IMR-90 (cell line): ENCODE results near the gene MIA2. TPM values are rescaled to one million over a fixed set of nuclear protein-coding genes. Genes with fewer than 3 reads are reported as not detected.

ENCODE experiments used
- ATAC-seq: fragments of 200-7000 bp; cut with Tn5 transposase; 2 replicates; pipeline ENCODE4 v1.9.1; 2020; ENCODE audit warnings: low read depth, mild to moderate bottlenecking, moderate library complexity
- BruUV-seq: library from RNA; stranded (reverse); fragments of 400-500 nt; replicated peaks from 2 replicates; lab custom pipeline; 2021; lab: Mats Ljungman, UMichigan
- CTCF ChIA-PET: fragments of 300-600 bp; formaldehyde crosslinking; extraction: SDS; loops from one replicate; lab custom pipeline; 2021; ENCODE audit warnings: antibody characterized with exemption; lab: Yijun Ruan, JAX
- POLR2A ChIA-PET: fragments of 300-600 bp; sonication (Branson Sonifier 250); formaldehyde crosslinking; loops from one replicate; lab custom pipeline; 2022; ENCODE audit warnings: antibody characterized with exemption; ENCODE audit not compliant: unreplicated experiment; lab: Charles Lee
- DNase-seq: peaks from one replicate; pipeline ENCODE4 v3.0.0; 2013
- H2AFZ ChIP-seq: replicated peaks from 2 replicates; pipeline ENCODE3; 2013; ENCODE audit warnings: low read length, mild to moderate bottlenecking; ENCODE audit not compliant: poor library complexity
- H2AK5ac ChIP-seq: 2 replicates; pipeline ENCODE4 v1.6.1; 2013; ENCODE audit warnings: low read depth, low read length, inconsistent platforms
- H2AK9ac ChIP-seq: replicated peaks from 2 replicates; pipeline ENCODE3; 2013; ENCODE audit warnings: mild to moderate bottlenecking, low read depth, low read length, moderate library complexity; ENCODE audit not compliant: poor library complexity
- H2BK120ac ChIP-seq: 2 replicates; pipeline ENCODE4 v1.6.1; 2013; ENCODE audit warnings: low read depth, low read length, inconsistent platforms
- H2BK15ac ChIP-seq: 3 replicates; pipeline ENCODE4 v1.6.1; 2013; ENCODE audit warnings: low read depth, low read length, inconsistent platforms
- H2BK20ac ChIP-seq: 2 replicates; pipeline ENCODE4 v1.6.1; 2013; ENCODE audit warnings: low read depth, mild to moderate bottlenecking, inconsistent platforms, low read length, moderate library complexity
- H2BK5ac ChIP-seq: 2 replicates; pipeline ENCODE4 v1.6.1; 2013; ENCODE audit warnings: mild to moderate bottlenecking, low read depth, low read length, inconsistent platforms; ENCODE audit not compliant: poor library complexity, severe bottlenecking
- H3K14ac ChIP-seq: replicated peaks from 2 replicates; pipeline ENCODE4 v1.6.1; 2013; ENCODE audit warnings: low read depth, low read length, inconsistent platforms
- H3K18ac ChIP-seq: 2 replicates; pipeline ENCODE4 v1.6.1; 2013; ENCODE audit warnings: low read depth, low read length, control low read depth
- H3K23ac ChIP-seq: 2 replicates; pipeline ENCODE4 v1.6.1; 2013; ENCODE audit warnings: low read depth, low read length, inconsistent platforms
- H3K27ac ChIP-seq: 2 replicates; pipeline ENCODE4 v1.5.1; 2013; ENCODE audit warnings: mild to moderate bottlenecking, control low read depth, low read length; ENCODE audit not compliant: insufficient read depth
- H3K27me3 ChIP-seq: 2 replicates; pipeline ENCODE4 v1.6.1; 2013; ENCODE audit warnings: low read length; ENCODE audit not compliant: control insufficient read depth, insufficient read depth
- H3K36me3 ChIP-seq: 2 replicates; pipeline ENCODE4 v1.6.1; 2013; ENCODE audit warnings: low read length, mixed read lengths; ENCODE audit not compliant: control insufficient read depth, insufficient read depth
- H3K4ac ChIP-seq: 2 replicates; pipeline ENCODE4 v1.6.1; 2013; ENCODE audit warnings: low read depth, low read length, inconsistent platforms
- H3K4me1 ChIP-seq: 2 replicates; pipeline ENCODE4 v1.6.1; 2013; ENCODE audit warnings: low read length, mixed read lengths; ENCODE audit not compliant: control insufficient read depth, insufficient read depth
- H3K4me2 ChIP-seq: 2 replicates; pipeline ENCODE4 v1.6.1; 2013; ENCODE audit warnings: low read depth, mild to moderate bottlenecking, control low read depth, low read length, moderate library complexity
- H3K4me3 ChIP-seq: 2 replicates; pipeline ENCODE4 v1.5.1; 2013; ENCODE audit warnings: low read depth, mild to moderate bottlenecking, control low read depth, low read length, moderate library complexity; ENCODE audit not compliant: insufficient read depth
- H3K56ac ChIP-seq: 2 replicates; pipeline ENCODE4 v1.6.1; 2013; ENCODE audit warnings: low read length, inconsistent platforms; ENCODE audit not compliant: insufficient read depth; ENCODE audit errors: extremely low read depth
- H3K79me1 ChIP-seq, 2 experiments: 2 replicates each; pipeline ENCODE4 v1.6.1; 2013; ENCODE audit warnings: low read length in 2 of 2, inconsistent platforms in 1 of 2, low read depth in 1 of 2
- H3K9ac ChIP-seq: 2 replicates; pipeline ENCODE4 v1.6.1; 2013; ENCODE audit warnings: low read depth, low read length, control low read depth
- H3K9me1 ChIP-seq: 2 replicates; pipeline ENCODE4 v1.6.1; 2013; ENCODE audit warnings: low read length, inconsistent platforms; ENCODE audit not compliant: insufficient read depth
- H3K9me3 ChIP-seq: 2 replicates; pipeline ENCODE4 v1.6.1; 2013; ENCODE audit warnings: low read length; ENCODE audit not compliant: control insufficient read depth, insufficient read depth
- H4K20me1 ChIP-seq: 2 replicates; pipeline ENCODE4 v1.6.1; 2013; ENCODE audit warnings: low read length, inconsistent platforms; ENCODE audit not compliant: insufficient read depth
- H4K5ac ChIP-seq: 2 replicates; pipeline ENCODE4 v1.6.1; 2013; ENCODE audit warnings: mild to moderate bottlenecking, low read depth, low read length, control low read depth
- H4K8ac ChIP-seq, 2 experiments: 2 replicates each; pipeline ENCODE4 v1.6.1; 2013; ENCODE audit warnings: low read depth in 2 of 2, low read length in 2 of 2, control low read depth in 1 of 2, inconsistent platforms in 1 of 2
- H4K91ac ChIP-seq: 2 replicates; pipeline ENCODE4 v1.6.1; 2013; ENCODE audit warnings: low read depth, low read length, inconsistent platforms; ENCODE audit not compliant: insufficient read depth
- CEBPB ChIP-seq: IDR thresholded peaks from 2 replicates; pipeline ENCODE4 v1.6.1; 2012; ENCODE audit warnings: low read depth, low read length, improper control_type of control experiment
- CHD1 ChIP-seq: IDR thresholded peaks from 2 replicates; pipeline ENCODE4 v1.6.1; 2012; ENCODE audit warnings: low read depth, low read length, improper control_type of control experiment
- CTCF ChIP-seq: conservative IDR thresholded peaks from 2 replicates; pipeline ENCODE4 v1.5.1; 2012; ENCODE audit warnings: mild to moderate bottlenecking, low read depth, low read length, improper control_type of control experiment
- MAFK ChIP-seq: IDR thresholded peaks from 2 replicates; pipeline ENCODE4 v1.6.1; 2012; ENCODE audit warnings: low read depth, low read length, improper control_type of control experiment
- POLR2A ChIP-seq: IDR thresholded peaks from 2 replicates; pipeline ENCODE4 v1.6.1; 2012; ENCODE audit warnings: mild to moderate bottlenecking, low read depth, low read length
- RCOR1 ChIP-seq: IDR thresholded peaks from 2 replicates; pipeline ENCODE4 v1.6.1; 2012; ENCODE audit warnings: mild to moderate bottlenecking, low read length, improper control_type of control experiment; ENCODE audit not compliant: insufficient replicate concordance
- RFX5 ChIP-seq: IDR thresholded peaks from 2 replicates; pipeline ENCODE4 v1.8.0; 2012; ENCODE audit warnings: low read depth, mild to moderate bottlenecking, low read length, moderate library complexity
- WGBS, 2 experiments: methylation state at CpG; one replicate each; pipeline versions ENCODE4 v1.1.5 to v1.1.7; 2013; ENCODE audit warnings: missing lambda C conversion rate in 2 of 2; ENCODE audit not compliant: insufficient read length in 1 of 2; ENCODE audit errors: extremely low coverage in 2 of 2; 5-methylcytosine and 5-hydroxymethylcytosine counted together
- dilution Hi-C: fragments of 300-500 bp; cut with HindIII; formaldehyde crosslinking; loops from one replicate; pipeline ENCODE4 v1.14.3; 2018; ENCODE audit warnings: low sequenced_read_pairs; ENCODE audit not compliant: unreplicated experiment
- in situ Hi-C: fragments of 300-500 bp; cut with MboI; formaldehyde crosslinking; loops from 3 replicates; pipeline ENCODE4 v1.14.3; 2019; ENCODE audit warnings: low sequenced_read_pairs, inconsistent platforms, mixed read lengths
- intact Hi-C: fragments of 100-400 bp; cut with micrococcal nuclease; formaldehyde crosslinking; loops from 2 replicates; pipeline ENCODE4 v1.10.0; 2022
- polyA plus RNA-seq, 3 experiments: library from polyadenylated mRNA; depleted of rRNA; stranded (reverse); fragments of >200 nt; gene quantifications; 2 replicates each; pipeline ENCODE4 v1.2.3, GENCODE V29; 2012; ENCODE audit warnings: low replicate concordance in 1 of 3
- total RNA-seq: library from RNA; depleted of rRNA; stranded (reverse); fragments of >200 nt; gene quantifications from 2 replicates; pipeline ENCODE4 v1.2.3, GENCODE V29; 2012

The MIA2 gene
- total and polyA plus RNA-seq, 2 of the 4 experiments (the other 2 are of a cell fraction): 3.9 to 6.8 TPM

GRCh38 chr14:39264057-39264456 lies 30.3 kb downstream of the MIA2 start:
- Histone ChIP-seq H3K4me2 (no peak overlapping the region), H2BK20ac (no peak overlapping the region), H2BK15ac (no peak overlapping the region), H2BK5ac (no peak overlapping the region), H3K23ac (no peak overlapping the region), H3K4ac (no peak overlapping the region), H3K56ac (no peak overlapping the region), H4K8ac (no peak overlapping the region), H2AFZ (no peak overlapping the region), H4K91ac (no peak overlapping the region), H4K5ac (no peak overlapping the region), H3K36me3 (no peaks in the 10 kb centered on the region), H3K27me3 (peaks cover 2% of the 10 kb centered on the region; the same call in 1 of the 2 replicates), H3K9me1 (no peaks in the 10 kb centered on the region), H3K9ac (no peak overlapping the region), H4K20me1 (peaks cover 2% of the 10 kb centered on the region; the same call in 1 of the 2 replicates), H2AK5ac (no peak overlapping the region), H3K79me1 (peaks cover 5 to 19% of the 10 kb centered on the region in 2 experiments; a peak in 3 of 4 replicates), H3K14ac (no peak overlapping the region), H3K9me3 (no peaks in the 10 kb centered on the region), H3K4me1 (peaks cover 2% of the 10 kb centered on the region; the same call in 1 of the 2 replicates), H3K4me3 (no peak overlapping the region), H2BK120ac (no peak overlapping the region), H3K27ac (no peak overlapping the region), H3K18ac (no peak overlapping the region), H2AK9ac (no peak overlapping the region)
- TF ChIP-seq RFX5 (no peak), RCOR1 (no peak), CEBPB (no peak), CTCF (no peak), CHD1 (no peak), POLR2A (no peak), MAFK (no peak)
- no TSS peak for BruUV-seq
- dilution Hi-C loops: no loop called here
- DNase-seq (no peak), ATAC-seq (no peak)
- intact Hi-C loops: loop anchor here (10.0 kb wide), 1 partner anchor 159 kb away; the partner anchor contains the start of gene SEC23A
- CTCF ChIA-PET: no interaction called here
- WGBS, 2 experiments: no CpG with 5 or more reads among the region's 7 CpGs
- POLR2A ChIA-PET: no interaction called here
- in situ Hi-C loops: no loop called here
